GM18907 (cell line): ENCODE measurements around the gene ALCAM.
A peak's percentile ranks its signal among the peaks of the same experiment; 100 is the strongest.

Source experiments
- ATAC-seq: cut with Tn5 transposase; IDR thresholded peaks from one replicate; pipeline ENCODE4 v1.9.1; 2021; ENCODE audit warnings: mild to moderate bottlenecking, moderate library complexity; ENCODE audit not compliant: unreplicated experiment

The ALCAM gene

GRCh38 chr3:105518806-105519418 lies 152.2 kb downstream of the ALCAM start:
- peak; percentile 92 for ATAC-seq

GRCh38 chr3:105521770-105522169 lies 155.1 kb downstream of the ALCAM start:
- ATAC-seq, result no peak

GRCh38 chr3:105523501-105523900 lies 156.8 kb downstream of the ALCAM start:
- no peak for ATAC-seq

GRCh38 chr3:105525531-105525930 lies 158.8 kb downstream of the ALCAM start:
- no peak for ATAC-seq

- no peak for ATAC-seq
Observed at GRCh38 chr3:105526360-105527111, 159.8 kb downstream of the ALCAM start.

- no peak for ATAC-seq
Observed at GRCh38 chr3:105527535-105527934, 160.8 kb downstream of the ALCAM start.

- peak; percentile 75 for ATAC-seq
Observed at GRCh38 chr3:105527949-105528348, 161.2 kb downstream of the ALCAM start.

GRCh38 chr3:105528955-105529354 lies 162.2 kb downstream of the ALCAM start:
- no peak for ATAC-seq

GRCh38 chr3:105529456-105529855 lies 162.7 kb downstream of the ALCAM start:
- no peak for ATAC-seq

- ATAC-seq, result no peak
Observed at GRCh38 chr3:105532251-105532650, 165.5 kb downstream of the ALCAM start.

GRCh38 chr3:105533960-105534359 lies 167.3 kb downstream of the ALCAM start:
- ATAC-seq, result no peak

- ATAC-seq, result no peak
Observed at GRCh38 chr3:105534491-105534890, 167.8 kb downstream of the ALCAM start.

GRCh38 chr3:105537371-105538080 lies 170.8 kb downstream of the ALCAM start:
- no peak for ATAC-seq

- no peak for ATAC-seq
Observed at GRCh38 chr3:105538483-105538882, 171.8 kb downstream of the ALCAM start.

GRCh38 chr3:105539897-105540296 lies 173.2 kb downstream of the ALCAM start:
- no peak for ATAC-seq

- no peak for ATAC-seq
Observed at GRCh38 chr3:105542282-105543019, 175.7 kb downstream of the ALCAM start.

GRCh38 chr3:105545051-105545450 lies 178.3 kb downstream of the ALCAM start:
- no peak for ATAC-seq

GRCh38 chr3:105553851-105554250 lies 187.1 kb downstream of the ALCAM start:
- ATAC-seq, result no peak

- no peak for ATAC-seq
Observed at GRCh38 chr3:105555206-105555605, 188.5 kb downstream of the ALCAM start.

- no peak for ATAC-seq
Observed at GRCh38 chr3:105559856-105560255, 193.1 kb downstream of the ALCAM start.

- no peak for ATAC-seq
Observed at GRCh38 chr3:105561876-105562275, 195.2 kb downstream of the ALCAM start.
